NCI-H1417 treated with DMSO at 0.1 percent for 48 hours (cell line): ENCODE measurements around the gene RHOBTB1.

Experiments
- DNase-seq: peaks from one replicate; lab custom pipeline; 2025; lab: John Stamatoyannopoulos, UW

Gene RHOBTB1

DNA sequence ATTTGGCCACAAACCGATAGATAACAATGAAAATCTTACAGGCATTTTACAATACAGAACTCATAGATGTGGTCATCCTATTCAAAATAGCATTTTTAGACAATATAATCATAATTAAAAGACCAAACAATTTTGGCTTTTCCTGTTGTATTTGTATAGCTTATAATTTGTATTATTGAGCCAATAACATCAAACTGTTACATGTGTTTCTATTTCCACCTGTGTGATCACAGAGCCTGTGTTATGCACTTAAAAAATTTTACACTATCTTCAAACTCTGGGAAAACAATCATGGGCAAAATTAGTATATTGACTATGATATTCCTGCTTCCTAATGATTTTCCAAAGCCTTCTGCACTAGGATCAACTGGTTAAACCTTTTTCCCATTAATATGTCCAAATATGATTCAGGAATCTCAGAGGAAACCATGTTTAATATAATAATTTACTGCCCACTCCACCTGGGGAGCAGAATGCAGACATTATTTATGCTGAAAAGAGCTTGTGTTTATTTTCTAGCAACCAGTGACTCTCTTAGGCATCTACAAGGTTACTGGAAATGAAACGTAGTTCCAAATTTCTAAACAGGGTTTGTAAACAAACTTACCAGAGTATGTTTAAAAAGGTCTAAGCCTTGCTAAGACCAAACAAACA, 1.7 kb downstream of the RHOBTB1 start:
- no peak for DNase-seq

DNA sequence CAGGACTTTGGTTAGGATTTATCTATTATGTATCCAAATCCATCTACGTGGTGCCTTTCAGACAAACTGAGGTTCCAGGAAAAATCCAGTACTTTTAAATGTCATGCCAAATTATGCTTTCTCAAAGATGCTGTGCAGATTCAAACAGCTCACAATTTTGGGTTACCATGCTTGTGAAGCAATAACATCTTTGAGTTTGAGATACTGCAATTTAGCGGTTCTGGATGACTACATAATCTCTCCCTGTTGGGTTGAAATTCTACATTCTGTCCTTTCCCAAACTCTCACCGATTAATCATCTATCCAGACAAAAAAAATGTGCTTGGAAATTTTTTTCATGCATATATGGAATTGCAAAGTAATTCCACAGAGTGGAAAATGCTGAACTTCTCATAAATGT, 3.5 kb downstream of the RHOBTB1 start:
- DNase-seq: no peak

DNA sequence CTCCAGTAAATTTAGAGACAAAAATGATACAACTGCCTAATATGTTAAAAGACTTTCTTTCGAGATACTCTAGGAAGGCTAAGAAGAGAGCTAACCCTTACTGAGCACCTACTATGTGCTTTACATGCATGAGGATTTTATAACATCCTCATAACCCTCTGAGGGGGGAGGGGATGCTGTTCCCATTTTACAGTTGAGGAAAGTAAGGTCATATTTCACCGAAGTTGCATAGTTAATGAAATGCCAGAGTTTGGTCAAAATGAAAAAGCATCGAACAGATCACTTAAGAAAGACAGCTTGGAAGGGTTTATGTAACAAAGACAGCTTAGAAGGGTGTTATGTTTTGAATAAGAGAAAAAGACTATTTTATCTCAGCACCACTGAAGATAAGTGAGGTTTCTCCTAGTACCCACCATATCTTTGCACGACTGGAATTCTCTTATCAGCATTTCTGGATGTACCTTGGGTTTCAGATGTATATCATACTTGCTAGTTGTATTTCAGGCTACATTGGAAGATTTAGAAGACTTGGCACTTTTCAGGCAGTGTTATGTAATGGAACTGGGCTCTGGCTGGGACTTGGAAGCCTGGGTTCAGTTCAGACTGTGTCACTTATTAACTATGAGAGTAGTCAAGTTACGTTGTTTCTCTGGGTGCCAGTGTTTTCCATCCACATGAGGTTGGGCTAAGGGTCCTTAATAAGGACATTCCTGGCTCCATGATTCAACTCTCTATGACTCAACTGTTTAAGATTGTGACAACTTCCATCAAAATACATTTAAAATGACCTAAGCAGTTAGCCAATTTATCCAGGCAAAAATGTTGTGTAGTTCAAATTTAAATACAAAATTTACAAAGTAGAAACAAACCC, 6.0 kb downstream of the RHOBTB1 start:
- DNase-seq: no peak

DNA sequence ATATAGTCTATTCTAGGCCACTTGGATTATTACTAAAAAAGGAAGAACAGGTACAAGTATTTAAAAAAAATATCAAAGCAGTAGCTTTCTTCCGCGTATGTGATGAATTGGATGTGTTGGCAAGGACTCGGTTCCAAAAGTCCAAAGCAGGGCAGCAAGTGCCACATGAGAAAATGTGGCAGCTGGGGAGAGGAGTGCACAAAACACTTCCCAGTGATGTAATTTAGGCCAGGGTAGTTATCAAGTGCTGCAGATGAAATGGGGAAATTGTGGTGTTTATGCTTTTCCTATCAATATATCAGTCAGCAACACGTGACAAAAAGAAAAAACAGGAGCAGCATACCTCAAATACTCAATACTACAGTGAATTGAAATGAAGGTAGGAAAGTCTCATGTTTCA, 7.0 kb downstream of the RHOBTB1 start:
- no peak for DNase-seq

DNA sequence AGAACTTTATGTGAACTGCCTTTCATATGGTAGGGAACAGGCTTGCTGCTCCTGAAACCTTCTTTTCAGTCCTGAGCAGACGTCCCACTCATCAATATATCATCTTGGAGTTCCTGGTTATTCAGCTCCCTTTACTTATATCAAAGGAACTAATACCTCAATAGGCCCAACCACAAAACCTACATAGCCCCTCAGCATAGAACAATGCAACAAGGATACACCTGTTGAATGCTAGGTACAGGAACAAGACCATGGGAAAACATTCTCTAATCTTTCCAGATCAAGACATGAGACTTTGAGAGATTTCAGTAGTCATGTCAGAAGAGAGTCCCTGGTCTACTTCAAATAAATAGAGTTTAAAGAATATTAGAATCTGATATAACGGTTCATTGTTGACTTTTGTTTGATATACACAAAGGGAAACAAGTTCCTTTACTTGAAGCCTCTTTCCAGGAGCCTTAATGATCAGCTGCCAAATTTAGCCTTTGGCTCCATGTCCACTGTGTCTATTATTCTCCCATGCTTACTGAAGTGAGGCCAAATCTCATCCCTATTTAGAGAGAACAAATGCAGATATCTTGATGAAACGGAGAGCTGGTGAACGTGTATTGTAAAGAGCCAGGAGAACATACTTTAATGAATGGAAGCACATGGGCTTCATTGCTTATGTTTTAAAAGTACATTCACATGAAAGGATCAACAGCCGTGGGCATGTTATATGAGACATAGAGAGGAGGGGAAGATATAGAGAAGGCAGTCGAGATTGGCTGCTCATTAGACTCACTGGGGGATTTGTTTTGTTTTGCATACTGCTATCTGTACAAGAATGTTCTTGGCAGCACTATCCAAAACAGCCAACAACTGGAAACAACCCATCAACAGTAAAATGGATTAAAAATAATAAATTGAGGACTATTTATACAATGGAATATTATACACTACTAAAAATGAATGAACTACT, 9.5 kb downstream of the RHOBTB1 start:
- no peak for DNase-seq

DNA sequence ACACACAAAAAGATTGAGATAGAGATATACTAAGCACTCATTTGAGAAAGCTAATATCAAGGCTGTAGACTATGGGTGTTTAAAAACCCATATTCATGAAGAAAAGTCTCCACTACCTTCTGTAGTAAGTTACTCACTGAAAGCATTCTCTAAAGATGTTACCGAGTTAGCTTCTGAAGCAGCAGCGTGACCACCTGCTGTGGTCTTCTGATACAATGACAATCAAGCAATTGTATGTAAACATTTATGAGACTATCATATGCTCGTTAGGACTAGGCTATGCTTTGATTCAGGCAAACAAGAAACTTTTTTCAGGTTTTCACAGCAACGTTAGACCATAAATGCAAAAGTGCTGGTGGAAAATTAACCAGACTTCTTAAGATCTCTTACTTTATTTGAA, 11.2 kb downstream of the RHOBTB1 start:
- no peak for DNase-seq

DNA sequence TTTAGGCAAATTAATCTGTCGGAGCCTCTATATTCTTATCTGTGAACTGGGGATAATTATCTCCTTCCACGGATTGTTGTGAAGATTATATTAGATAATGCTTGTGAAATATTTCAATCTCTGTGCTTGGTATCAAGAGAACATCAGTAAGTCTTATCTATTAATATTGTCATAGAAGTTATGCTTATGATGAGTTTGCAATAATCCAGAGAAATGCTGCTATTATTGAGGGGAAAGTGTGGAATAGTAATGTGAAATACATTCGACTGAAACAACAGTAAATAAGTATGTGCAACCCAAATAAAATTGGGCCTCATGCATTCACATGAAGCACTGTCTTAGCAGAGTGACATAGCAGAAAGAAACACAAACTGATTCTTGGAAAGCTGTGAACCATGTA, 13.7 kb downstream of the RHOBTB1 start:
- no peak for DNase-seq

DNA sequence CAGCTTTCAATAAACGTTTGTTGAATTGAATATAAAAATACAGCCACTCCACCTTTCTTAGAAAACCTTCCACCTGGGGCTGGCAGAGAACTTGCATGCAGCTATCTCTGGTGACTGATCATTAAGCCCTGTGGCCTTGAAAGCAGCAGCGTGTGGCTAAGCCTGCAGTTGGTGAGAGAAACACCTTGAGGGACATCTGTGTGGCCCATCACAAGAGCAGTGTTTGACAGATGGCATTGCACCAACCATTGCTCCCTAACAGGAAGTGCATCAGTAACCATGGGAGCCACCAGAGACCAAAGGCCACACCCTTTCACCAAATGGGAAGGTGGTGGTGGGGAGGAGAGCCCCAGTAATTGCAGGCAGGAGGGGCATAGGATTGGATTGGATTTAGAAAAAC, 22.4 kb downstream of the RHOBTB1 start:
- no peak for DNase-seq

DNA sequence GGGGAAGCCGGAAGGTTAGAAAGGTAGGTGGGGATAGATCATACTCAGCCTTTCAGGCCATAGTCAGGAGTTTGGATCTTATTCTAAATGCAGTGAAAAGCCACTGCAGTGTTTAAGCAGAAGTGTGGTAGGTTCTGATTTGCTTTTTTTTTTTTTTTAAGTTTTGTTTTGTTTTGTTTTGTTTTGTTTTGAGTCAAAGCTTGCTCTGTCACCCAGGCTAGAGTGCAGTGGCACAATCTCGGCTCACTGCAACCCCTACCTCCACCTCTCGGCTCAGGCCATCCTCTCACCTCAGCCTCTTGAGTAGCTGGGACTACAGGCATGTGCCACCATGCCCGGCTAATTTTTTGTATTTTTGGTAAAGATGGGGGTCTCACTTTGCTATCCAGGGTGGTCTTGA, 23.5 kb downstream of the RHOBTB1 start:
- no peak for DNase-seq

DNA sequence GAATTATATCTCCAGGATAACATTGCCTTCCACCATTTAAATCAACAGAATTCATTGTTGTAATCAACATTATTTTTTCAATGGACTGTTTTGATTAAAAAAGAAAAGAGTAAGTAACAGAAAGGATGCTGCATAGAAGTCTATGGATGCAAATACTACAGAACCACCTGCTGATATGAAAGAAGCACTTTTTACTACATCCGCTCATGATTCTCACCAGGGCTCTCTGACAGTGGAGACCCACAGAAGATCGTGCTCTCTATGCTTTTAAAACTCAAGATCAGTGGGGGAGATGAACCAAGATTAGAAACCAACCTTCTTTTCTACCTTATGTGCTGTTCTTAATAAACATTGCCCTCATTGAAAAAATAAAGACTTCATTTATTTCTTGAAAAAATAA, 24.4 kb downstream of the RHOBTB1 start:
- no peak for DNase-seq

DNA sequence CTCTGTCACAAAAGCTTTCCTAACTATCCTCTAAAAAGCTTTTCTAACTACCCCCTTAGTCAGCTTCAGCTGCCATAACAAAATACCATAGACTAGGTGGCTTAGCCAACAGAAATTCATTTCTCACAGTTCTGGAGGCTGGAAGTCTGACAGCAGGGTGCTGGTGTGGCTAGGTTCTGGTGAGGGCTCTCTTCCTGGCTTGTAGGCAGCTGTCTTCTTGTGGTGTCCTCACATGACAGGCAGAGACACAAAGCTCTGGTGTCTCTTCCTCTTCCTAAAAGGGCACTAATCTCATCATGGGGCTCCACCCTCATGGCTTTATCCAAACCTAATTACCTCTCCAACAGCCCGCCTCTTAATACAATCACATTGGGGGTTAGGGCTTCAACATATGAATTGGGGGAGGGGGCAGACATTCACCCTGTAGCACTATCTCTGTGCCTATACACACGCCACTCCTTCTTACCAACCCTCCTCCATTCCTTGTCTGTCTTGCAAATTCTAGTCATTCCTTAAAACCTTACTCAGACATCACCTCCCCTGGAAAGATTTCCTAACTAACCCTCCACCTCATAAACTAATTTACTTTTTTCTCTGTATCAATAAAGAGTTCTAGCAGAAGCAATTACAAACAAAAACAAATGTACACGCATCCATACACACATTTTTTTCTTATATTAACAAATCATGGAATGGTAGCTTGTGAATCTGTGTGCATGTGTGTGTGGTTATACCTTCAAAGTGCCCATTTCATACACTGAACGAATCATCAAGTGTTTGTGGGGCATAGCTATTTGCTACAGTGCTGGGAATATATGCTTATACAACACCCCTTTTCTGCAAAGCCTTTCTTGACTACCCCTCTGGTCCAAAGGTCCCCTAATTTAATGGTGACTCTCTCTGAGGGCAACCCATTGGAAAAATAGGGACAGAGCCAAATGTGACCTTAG, 26.4 kb downstream of the RHOBTB1 start:
- no peak for DNase-seq

DNA sequence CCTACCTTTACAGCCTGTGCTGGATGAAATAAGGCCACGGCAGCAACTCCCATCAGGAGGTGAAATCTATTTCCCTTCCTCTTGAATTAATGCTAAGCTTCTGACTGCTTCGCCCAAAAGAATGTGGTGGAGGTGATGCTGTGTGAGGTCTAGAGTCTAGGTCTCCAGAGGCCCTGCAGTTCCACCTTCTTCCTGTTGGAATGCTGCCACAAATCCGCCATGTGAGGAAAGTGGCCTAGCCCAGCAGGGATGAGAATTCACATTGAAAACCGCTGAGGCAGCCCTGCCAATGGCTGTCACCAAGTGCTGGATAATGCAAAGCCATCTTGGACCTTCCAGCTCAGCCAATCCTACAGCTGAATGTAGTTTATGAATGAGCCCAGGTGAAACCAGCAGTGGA, 28.0 kb downstream of the RHOBTB1 start:
- DNase-seq: no peak

DNA sequence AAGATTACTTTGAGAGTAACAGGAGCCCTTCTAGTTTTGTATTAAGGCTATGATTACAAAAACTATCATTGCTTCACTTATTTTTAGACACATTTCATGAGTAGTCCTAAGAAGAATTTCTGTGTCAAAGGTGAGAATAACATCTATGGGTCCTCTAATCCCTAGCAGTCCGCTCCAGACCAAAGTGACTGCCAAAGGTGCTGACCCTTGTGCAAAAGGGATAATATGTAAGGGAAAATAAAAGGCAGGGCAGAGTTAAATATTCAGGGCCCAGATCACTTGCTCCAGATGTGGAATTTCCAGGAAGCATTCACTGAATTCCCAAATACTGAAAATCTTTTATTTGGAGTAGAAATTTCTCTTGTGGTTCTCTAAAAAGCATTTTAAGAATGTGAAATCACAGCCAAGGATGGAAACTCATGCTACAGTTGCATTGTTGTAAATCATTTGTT, 29.3 kb downstream of the RHOBTB1 start:
- DNase-seq: no peak

DNA sequence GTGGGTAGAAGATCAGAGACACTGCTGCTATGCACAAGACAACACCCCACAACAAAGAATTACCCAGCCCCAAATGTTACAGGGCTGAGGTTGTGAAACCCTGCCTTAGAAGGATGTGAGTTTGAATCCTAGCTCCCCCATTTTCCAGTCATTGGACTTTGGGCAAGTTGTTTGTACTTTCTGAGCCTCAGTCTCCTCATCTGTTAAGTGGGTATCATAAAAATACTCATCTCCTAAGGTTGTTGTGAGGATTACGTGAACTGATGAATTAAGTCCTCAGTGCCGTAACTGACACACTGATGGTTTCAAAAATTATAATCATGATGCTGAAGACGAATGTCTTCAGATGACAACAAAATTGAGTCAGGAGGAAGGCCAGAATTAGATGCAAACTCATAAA, 30.3 kb downstream of the RHOBTB1 start:
- no peak for DNase-seq

DNA sequence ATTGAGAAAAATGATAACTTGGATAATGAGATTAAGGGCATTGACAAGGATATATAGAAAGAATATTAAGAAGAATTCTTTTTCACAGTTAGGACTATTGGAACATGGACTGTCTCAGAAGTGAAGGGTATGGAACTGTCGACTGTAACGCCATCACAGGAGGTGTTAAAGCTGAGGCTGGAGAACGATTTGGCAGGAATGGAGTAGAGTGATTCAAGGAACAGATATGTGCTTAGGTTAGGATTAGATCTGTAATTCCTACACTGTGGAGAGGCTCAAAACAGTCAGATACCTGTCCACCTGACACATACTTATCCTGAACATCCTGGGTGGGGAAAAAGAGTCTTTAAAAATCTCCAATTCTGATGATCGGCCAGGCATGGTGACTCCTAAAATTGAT, 30.9 kb downstream of the RHOBTB1 start:
- no peak for DNase-seq

DNA sequence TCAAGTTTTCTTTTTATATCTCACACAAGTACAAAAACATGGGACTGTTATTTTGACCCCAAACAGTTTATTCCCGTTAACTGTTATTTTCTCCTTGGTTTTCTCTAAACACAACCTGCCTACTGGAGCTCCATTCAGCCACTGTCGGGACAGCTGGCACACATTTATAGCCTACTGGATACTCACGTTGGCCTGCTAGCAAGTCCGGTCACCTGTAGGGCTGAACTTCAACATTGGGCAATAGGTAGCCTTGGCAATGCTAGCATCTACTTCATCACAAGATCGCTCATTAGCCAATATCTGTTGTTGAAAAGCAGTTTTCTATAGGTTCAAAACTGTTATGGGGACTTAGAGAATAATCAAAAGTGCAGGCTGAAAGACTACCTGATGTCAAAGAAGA, 32.3 kb downstream of the RHOBTB1 start:
- no peak for DNase-seq

DNA sequence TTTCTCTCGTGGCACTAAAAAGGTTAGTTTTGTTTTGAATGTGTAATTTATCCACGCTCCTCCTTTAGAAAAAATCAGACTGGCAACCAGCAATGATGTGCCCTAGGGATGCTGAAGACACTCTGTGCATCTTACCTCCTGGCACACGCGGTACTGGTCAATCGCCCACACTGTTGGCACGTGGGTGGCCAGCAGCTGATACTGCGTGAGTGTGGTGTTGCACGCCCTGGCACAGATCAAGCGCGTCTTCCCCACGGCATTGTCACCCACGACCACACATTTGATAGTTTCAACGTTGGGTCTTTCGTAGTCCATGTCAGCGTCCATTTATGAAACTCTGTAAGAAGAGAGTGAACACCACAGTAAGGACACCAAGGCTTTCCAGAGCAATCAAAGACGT, 32.8 kb downstream of the RHOBTB1 start:
- no peak for DNase-seq

DNA sequence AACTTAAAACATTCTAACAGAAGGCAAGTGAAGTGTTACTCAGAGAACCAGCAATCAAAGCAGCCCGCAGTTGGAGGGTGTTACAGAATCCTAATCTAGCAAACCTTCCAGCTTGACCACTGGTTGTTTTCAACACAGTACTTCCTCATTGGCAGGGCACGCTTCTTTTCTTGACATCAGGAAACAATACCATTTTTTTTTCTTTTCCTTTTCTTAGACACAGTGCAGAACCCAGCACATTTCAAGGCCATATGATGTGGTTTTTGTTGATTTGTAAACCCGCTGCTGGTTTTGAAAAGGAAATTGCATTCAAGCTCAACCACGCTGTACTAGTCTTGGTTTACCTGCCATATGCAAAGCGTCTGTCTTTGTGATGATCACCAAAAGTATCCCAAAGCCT, 33.4 kb downstream of the RHOBTB1 start:
- no peak for DNase-seq

DNA sequence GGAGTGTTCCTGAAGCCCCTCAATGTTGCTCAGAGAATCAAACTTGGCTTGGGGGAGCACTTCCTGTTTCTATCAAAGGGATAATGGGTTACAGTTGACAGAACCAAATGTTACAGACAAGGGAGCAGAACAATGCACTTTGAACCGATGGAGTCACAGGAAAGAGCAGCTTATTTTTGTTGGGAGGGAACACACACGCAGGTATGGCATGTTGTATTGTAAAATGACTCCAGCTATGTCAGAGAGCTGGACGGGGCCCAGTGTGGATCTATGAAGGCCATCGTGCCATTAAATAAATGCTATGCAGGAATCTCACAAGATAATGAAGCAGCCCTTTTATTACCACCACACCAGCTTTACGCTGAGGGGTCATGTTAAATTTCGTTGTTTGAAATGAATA, 35.1 kb downstream of the RHOBTB1 start:
- DNase-seq: no peak

DNA sequence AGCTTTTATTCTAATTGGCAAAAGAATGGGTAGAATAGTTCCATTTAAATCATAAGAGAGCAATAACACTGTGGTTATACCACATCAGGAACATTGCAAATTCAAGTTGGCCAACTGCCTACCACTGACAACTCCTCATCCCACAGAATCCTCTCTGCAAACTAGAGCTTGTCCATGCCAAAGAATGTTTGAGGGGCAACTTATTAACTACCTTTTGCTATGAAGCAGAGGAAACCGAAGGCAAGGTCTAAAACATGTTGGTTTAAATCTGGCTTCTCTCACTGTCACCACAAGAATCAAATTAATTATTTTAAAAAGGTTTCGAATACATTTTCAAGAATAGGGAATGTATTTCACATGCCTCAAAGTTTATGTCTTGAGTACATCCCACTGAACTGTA, 36.0 kb downstream of the RHOBTB1 start:
- no peak for DNase-seq

DNA sequence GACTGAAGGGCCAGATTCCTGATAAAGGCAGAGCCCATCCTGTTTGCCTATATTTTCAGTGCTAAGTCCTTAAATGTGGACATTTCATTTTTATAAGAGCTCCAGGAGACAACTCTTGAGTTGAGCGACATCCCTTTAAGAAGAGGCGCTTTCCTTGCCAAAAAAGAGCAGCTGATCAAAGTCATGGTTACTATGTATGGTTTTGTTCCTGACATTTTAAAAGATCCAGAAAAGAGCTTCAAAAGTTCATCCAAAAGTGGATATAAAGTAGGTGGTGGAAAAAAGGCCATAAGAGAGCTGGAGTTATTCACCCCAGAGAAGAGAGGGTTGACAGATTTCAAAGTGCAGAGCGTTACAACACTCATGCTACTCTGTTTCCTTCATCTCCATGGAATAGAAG, 36.7 kb downstream of the RHOBTB1 start:
- DNase-seq: no peak
